ENCODE results near the gene YOD1. TPM values are rescaled to one million over a fixed set of nuclear protein-coding genes. Genes with fewer than 3 reads are reported as not detected.

YOD1 gene
- total and polyA plus RNA-seq, 7 donors = 1.2 to 7.8 (median 5.2) TPM

- 55 to 82% methylated on average over 2 of the region's 2 CpGs for WGBS, 2 donors
- H3K9me3 ChIP-seq = no peaks in the 10 kb centered on the region
- no peak overlapping the region for H3K4me3 ChIP-seq
- no peaks in the 10 kb centered on the region for H3K27me3 ChIP-seq
- no peak overlapping the region for H3K27ac ChIP-seq
- peaks cover 0 to 24% (median 21%) of the 10 kb centered on the region in 4 donors for H3K4me1 ChIP-seq
- H3K36me3 ChIP-seq = no peaks in the 10 kb centered on the region
- TF ChIP-seq POLR2AphosphoS5 (IDR thresholded peaks at IDR 0.05) (no peak), POLR2A (IDR thresholded peaks at IDR 0.05) (no peak), EP300 (IDR thresholded peaks at IDR 0.05) (no peak)
- TF ChIP-seq, protein P1, sequence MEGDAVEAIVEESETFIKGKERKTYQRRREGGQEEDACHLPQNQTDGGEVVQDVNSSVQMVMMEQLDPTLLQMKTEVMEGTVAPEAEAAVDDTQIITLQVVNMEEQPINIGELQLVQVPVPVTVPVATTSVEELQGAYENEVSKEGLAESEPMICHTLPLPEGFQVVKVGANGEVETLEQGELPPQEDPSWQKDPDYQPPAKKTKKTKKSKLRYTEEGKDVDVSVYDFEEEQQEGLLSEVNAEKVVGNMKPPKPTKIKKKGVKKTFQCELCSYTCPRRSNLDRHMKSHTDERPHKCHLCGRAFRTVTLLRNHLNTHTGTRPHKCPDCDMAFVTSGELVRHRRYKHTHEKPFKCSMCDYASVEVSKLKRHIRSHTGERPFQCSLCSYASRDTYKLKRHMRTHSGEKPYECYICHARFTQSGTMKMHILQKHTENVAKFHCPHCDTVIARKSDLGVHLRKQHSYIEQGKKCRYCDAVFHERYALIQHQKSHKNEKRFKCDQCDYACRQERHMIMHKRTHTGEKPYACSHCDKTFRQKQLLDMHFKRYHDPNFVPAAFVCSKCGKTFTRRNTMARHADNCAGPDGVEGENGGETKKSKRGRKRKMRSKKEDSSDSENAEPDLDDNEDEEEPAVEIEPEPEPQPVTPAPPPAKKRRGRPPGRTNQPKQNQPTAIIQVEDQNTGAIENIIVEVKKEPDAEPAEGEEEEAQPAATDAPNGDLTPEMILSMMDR (IDR thresholded peaks at IDR 0.05) = no peak
- intact Hi-C loops (cut with DNase I) = no loop called here
- no peak for DNase-seq
Observed at GRCh38 chr1:207028884-207029650, 21.9 kb downstream of the YOD1 start.

DNA sequence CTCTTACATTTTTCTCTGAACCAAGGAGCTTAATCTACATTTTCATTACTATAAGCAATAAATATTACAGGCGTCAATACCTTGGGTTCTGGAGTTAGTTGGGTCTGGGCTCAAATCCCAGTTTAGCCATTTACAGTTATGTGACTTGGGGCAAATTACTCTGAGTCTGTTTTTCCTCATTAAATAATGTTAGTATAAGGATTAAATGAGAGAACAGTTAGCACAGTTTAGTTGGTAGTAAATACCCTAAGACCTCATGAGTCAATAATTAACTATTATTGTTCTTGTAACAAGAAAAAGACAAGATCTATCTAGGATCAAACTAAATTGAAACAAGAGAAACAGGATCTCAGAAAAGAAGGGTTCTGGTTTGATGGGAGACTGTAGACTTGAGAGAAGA lies 23.1 kb downstream of the YOD1 start:
- peaks cover 0 to 24% (median 21%) of the 10 kb centered on the region in 4 donors for H3K4me1 ChIP-seq
- TF ChIP-seq, protein P1 (IDR thresholded peaks at IDR 0.05) = no peak
- TF ChIP-seq EP300 (IDR thresholded peaks at IDR 0.05) (no peak), POLR2AphosphoS5 (IDR thresholded peaks at IDR 0.05) (no peak), POLR2A (IDR thresholded peaks at IDR 0.05) (no peak)
- no peak overlapping the region for H3K27ac ChIP-seq
- WGBS, 2 donors = 14 to 75% methylated on average over 1 of the region's 1 CpG
- DNase-seq = no peak
- no peaks in the 10 kb centered on the region for H3K27me3 ChIP-seq
- H3K4me3 ChIP-seq = no peak overlapping the region
- intact Hi-C loops (cut with DNase I) = no loop called here
- no peaks in the 10 kb centered on the region for H3K9me3 ChIP-seq
- no peaks in the 10 kb centered on the region for H3K36me3 ChIP-seq

GRCh38 chr1:207027206-207027777 lies 23.7 kb downstream of the YOD1 start:
- H3K27ac ChIP-seq = no peak overlapping the region
- peaks cover 0 to 24% (median 21%) of the 10 kb centered on the region in 4 donors for H3K4me1 ChIP-seq

DNA sequence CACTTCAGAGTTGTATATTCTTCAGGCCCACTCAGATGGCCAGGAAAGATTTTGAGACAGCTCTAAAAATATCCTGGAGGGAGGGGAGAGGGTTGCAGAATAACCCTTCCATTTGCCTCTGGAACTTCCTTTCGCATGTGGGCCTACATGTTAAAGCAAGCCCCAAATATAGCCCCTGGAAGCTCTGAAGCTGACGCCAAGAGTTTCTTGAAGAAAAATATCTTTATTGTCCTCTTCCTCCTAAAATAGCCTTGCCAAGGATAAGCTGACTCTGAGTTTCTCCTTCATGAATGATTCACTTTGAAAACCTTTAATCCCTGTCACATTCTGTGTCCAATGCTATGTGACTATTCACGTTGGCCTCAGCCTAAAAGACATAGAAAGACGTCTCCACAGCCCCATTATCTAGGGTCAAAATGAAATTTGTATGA lies 24.9 kb downstream of the YOD1 start:
- 70 to 71% methylated on average over 4 of the region's 4 CpGs for WGBS, 2 donors
- Histone ChIP-seq H3K27me3 (no peaks in the 10 kb centered on the region), H3K27ac (peak overlapping the region; percentile 42 to 65 (median 54)), H3K36me3 (no peaks in the 10 kb centered on the region), H3K9me3 (no peaks in the 10 kb centered on the region), H3K4me1 (peaks cover 0 to 24% (median 21%) of the 10 kb centered on the region in 4 donors), H3K4me3 (no peak overlapping the region)
- no peak for TF ChIP-seq POLR2AphosphoS5 (IDR thresholded peaks at IDR 0.05)
- no peak for TF ChIP-seq POLR2A (IDR thresholded peaks at IDR 0.05)
- TF ChIP-seq EP300 (IDR thresholded peaks at IDR 0.05) = no peak
- intact Hi-C loops (cut with DNase I) = no loop called here
- no peak for DNase-seq

More at GRCh38 chr1:207027206-207027777, 23.7 kb downstream of the YOD1 start:
- no peak overlapping the region for H3K4me3 ChIP-seq
- WGBS, 2 donors = 26 to 78% methylated on average over 18 of the region's 18 CpGs
- no peaks in the 10 kb centered on the region for H3K36me3 ChIP-seq
- no peaks in the 10 kb centered on the region for H3K9me3 ChIP-seq
- intact Hi-C loops (cut with DNase I) = no loop called here
- no peaks in the 10 kb centered on the region for H3K27me3 ChIP-seq
- TF ChIP-seq POLR2A (IDR thresholded peaks at IDR 0.05) = no peak
- TF ChIP-seq, protein P1 (IDR thresholded peaks at IDR 0.05) = no peak
- TF ChIP-seq POLR2AphosphoS5 (IDR thresholded peaks at IDR 0.05) = no peak
- TF ChIP-seq EP300 (IDR thresholded peaks at IDR 0.05) = no peak
- no peak for DNase-seq

DNA sequence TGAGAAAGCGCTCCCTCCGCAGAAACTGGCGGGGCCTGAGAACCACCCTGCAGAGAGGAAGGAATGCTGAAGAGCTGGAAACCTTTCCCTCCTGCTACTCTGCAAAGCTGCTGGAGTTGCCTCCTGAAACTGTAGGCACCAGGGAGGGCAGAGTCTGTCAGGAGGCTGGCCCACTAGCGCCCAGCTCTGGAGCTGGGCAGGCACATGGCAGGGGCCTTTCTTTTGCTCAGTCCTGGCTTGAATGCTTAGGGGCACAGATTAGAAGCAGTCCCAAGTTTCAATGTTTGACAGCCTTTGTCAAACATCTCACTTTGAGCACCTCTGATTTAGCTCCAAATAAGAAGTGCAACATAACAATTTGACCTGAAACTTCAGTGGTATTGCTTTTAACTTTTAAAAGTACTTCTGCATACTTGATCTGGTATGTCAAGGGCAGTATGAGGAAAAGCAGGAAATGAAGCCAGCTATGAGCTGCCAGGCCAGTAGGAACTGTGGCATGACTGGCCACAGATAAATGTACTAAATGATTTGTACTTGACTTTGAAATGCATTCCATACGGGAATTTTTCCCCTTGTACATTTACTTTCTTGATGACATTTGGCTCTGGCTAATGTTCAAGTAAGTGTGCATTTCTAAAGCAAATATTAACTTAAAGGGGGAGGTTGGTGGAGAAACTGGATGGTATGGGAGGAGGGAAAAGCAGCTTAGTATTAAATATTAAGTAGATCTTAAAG lies 25.7 kb downstream of the YOD1 start:
- intact Hi-C loops (cut with DNase I) = no loop called here
- H3K27me3 ChIP-seq = no peaks in the 10 kb centered on the region
- no peak for DNase-seq
- H3K9me3 ChIP-seq = no peaks in the 10 kb centered on the region
- TF ChIP-seq POLR2A (IDR thresholded peaks at IDR 0.05) (no peak), EP300 (IDR thresholded peaks at IDR 0.05) (no peak), POLR2AphosphoS5 (IDR thresholded peaks at IDR 0.05) (no peak)
- TF ChIP-seq, protein P1 (IDR thresholded peaks at IDR 0.05) = no peak
- H3K4me1 ChIP-seq = peaks cover 0 to 24% (median 21%) of the 10 kb centered on the region in 4 donors
- WGBS, 2 donors = 64 to 69% methylated on average over 5 of the region's 5 CpGs
- H3K4me3 ChIP-seq = no peak overlapping the region
- peak overlapping the region; percentile 42 to 65 (median 54) for H3K27ac ChIP-seq
- no peaks in the 10 kb centered on the region for H3K36me3 ChIP-seq

Measured in sigmoid colon (tissue), 7 donors.